ENCODE data around the gene ERC2. TPM values are rescaled to one million over a fixed set of nuclear protein-coding genes. Genes with fewer than 3 reads are reported as not detected.

The ERC2 gene
- total RNA-seq, 3 donors from 2014 or later = 0.64 to 7.3 (median 1.3) TPM

- H3K4me3 ChIP-seq = no peak overlapping the region
- H3K27ac ChIP-seq = no peak overlapping the region
- no peak for TF ChIP-seq POLR2AphosphoS5 (IDR thresholded peaks at IDR 0.05)
- no peak for TF ChIP-seq CTCF (IDR thresholded peaks at IDR 0.05)
- TF ChIP-seq POLR2A (IDR thresholded peaks at IDR 0.05) = no peak
- H3K4me1 ChIP-seq = no peaks in the 10 kb centered on the region
- DNase-seq (ENCODE audit: low spot score in 2 of 2) = no peak
- no peaks in the 10 kb centered on the region for H3K36me3 ChIP-seq
- no peaks in the 10 kb centered on the region for H3K27me3 ChIP-seq
- intact Hi-C loops (cut with DNase I; ENCODE audit: low total_unique reads) = no loop called here
- H3K9me3 ChIP-seq = no peaks in the 10 kb centered on the region
Measured at GRCh38 chr3:55923207-55923606, 545.1 kb downstream of the ERC2 start.

DNA sequence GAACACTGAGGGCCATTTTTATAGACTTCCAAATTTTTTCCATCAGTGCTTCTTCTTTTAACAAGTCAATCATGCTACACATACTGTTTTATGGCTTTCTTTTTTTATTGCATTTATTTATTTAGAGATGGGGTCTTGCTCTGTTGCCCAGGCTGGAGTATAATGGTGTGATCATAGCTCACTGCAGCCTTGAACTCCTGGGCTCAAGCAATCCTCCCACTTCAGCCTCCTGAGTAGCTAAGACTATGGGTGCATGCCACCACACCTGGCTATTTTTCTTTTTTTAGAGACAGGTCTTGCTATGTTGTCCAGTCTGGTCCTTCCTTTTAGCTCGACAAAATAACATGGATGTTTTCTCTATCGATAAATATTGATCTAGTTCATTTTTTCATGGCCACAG is 555.4 kb downstream of the ERC2 start:
- intact Hi-C loops (cut with DNase I; ENCODE audit: low total_unique reads) = no loop called here
- H3K27ac ChIP-seq = no peak overlapping the region
- TF ChIP-seq CTCF (IDR thresholded peaks at IDR 0.05) (no peak), POLR2AphosphoS5 (IDR thresholded peaks at IDR 0.05) (no peak), POLR2A (IDR thresholded peaks at IDR 0.05) (no peak)
- DNase-seq (ENCODE audit: low spot score in 2 of 2) = no peak
- H3K9me3 ChIP-seq = no peaks in the 10 kb centered on the region
- no peak overlapping the region for H3K4me3 ChIP-seq
- no peaks in the 10 kb centered on the region for H3K4me1 ChIP-seq
- no peaks in the 10 kb centered on the region for H3K27me3 ChIP-seq
- no peaks in the 10 kb centered on the region for H3K36me3 ChIP-seq

GRCh38 chr3:55911266-55911665 is 557.0 kb downstream of the ERC2 start:
- TF ChIP-seq CTCF (IDR thresholded peaks at IDR 0.05) (no peak), POLR2AphosphoS5 (IDR thresholded peaks at IDR 0.05) (no peak), POLR2A (IDR thresholded peaks at IDR 0.05) (no peak)
- Histone ChIP-seq H3K4me3 (no peak overlapping the region), H3K27ac (no peak overlapping the region), H3K27me3 (no peaks in the 10 kb centered on the region), H3K9me3 (no peaks in the 10 kb centered on the region), H3K4me1 (no peaks in the 10 kb centered on the region), H3K36me3 (no peaks in the 10 kb centered on the region)
- no peak for DNase-seq (ENCODE audit: low spot score in 2 of 2)
- intact Hi-C loops (cut with DNase I; ENCODE audit: low total_unique reads) = no loop called here

- intact Hi-C loops (cut with DNase I; ENCODE audit: low total_unique reads) = no loop called here
Measured at GRCh38 chr3:55910543-55910942, 557.7 kb downstream of the ERC2 start.

GRCh38 chr3:55909373-55909772 is 558.9 kb downstream of the ERC2 start:
- Histone ChIP-seq H3K9me3 (no peaks in the 10 kb centered on the region), H3K36me3 (no peaks in the 10 kb centered on the region), H3K27ac (no peak overlapping the region), H3K4me3 (no peak overlapping the region), H3K4me1 (no peaks in the 10 kb centered on the region), H3K27me3 (no peaks in the 10 kb centered on the region)
- TF ChIP-seq CTCF (IDR thresholded peaks at IDR 0.05) (no peak), POLR2AphosphoS5 (IDR thresholded peaks at IDR 0.05) (no peak), POLR2A (IDR thresholded peaks at IDR 0.05) (no peak)
- no peak for DNase-seq (ENCODE audit: low spot score in 2 of 2)
- intact Hi-C loops (cut with DNase I; ENCODE audit: low total_unique reads) = no loop called here

More at GRCh38 chr3:55910543-55910942, 557.7 kb downstream of the ERC2 start:
- TF ChIP-seq POLR2AphosphoS5 (IDR thresholded peaks at IDR 0.05) = no peak
- no peak for TF ChIP-seq POLR2A (IDR thresholded peaks at IDR 0.05)
- no peak for TF ChIP-seq CTCF (IDR thresholded peaks at IDR 0.05)
- no peak for DNase-seq (ENCODE audit: low spot score in 2 of 2)
- no peaks in the 10 kb centered on the region for H3K36me3 ChIP-seq
- no peaks in the 10 kb centered on the region for H3K27me3 ChIP-seq
- H3K4me1 ChIP-seq = no peaks in the 10 kb centered on the region
- H3K4me3 ChIP-seq = no peak overlapping the region
- no peaks in the 10 kb centered on the region for H3K9me3 ChIP-seq
- no peak overlapping the region for H3K27ac ChIP-seq

Measured in breast epithelium (tissue), 4 donors.